Measurements from ENCODE around the gene IKZF3.

The IKZF3 gene

GRCh38 chr17:39782980-39783379 lies 81.1 kb downstream of the IKZF3 start:
- WGBS, 2 experiments, result 83 to 97% methylated on average over 1 of the region's 1 CpG
- Histone ChIP-seq H3K27me3 (ENCODE audit: control insufficient read depth, insufficient read depth, low read length, poor library complexity, severe bottlenecking) (no peaks in the 10 kb centered on the region), H3K4me3 (ENCODE audit: insufficient read depth, low read depth, low read length) (no peak overlapping the region), H3K27ac (ENCODE audit: insufficient read depth, low read depth, low read length, poor library complexity, severe bottlenecking) (no peak overlapping the region), H3K4me1 (ENCODE audit: control insufficient read depth, insufficient read depth, low read length) (no peaks in the 10 kb centered on the region), H3K36me3 (ENCODE audit: control insufficient read depth, insufficient read depth, low read length) (no peaks in the 10 kb centered on the region), H3K9me3 (ENCODE audit: control insufficient read depth, low read length) (no peaks in the 10 kb centered on the region)

GRCh38 chr17:39782481-39782880 lies 81.6 kb downstream of the IKZF3 start:
- Histone ChIP-seq H3K36me3 (ENCODE audit: control insufficient read depth, insufficient read depth, low read length) (no peaks in the 10 kb centered on the region), H3K4me3 (ENCODE audit: insufficient read depth, low read depth, low read length) (no peak overlapping the region), H3K4me1 (ENCODE audit: control insufficient read depth, insufficient read depth, low read length) (no peaks in the 10 kb centered on the region), H3K27ac (ENCODE audit: insufficient read depth, low read depth, low read length, poor library complexity, severe bottlenecking) (no peak overlapping the region), H3K27me3 (ENCODE audit: control insufficient read depth, insufficient read depth, low read length, poor library complexity, severe bottlenecking) (no peaks in the 10 kb centered on the region), H3K9me3 (ENCODE audit: control insufficient read depth, low read length) (no peaks in the 10 kb centered on the region)
- WGBS, 2 experiments, result 89 to 94% methylated on average over 3 to 4 of the region's 4 CpGs

GRCh38 chr17:39781861-39782213 lies 82.3 kb downstream of the IKZF3 start:
- Histone ChIP-seq H3K9me3 (ENCODE audit: control insufficient read depth, low read length) (no peaks in the 10 kb centered on the region), H3K36me3 (ENCODE audit: control insufficient read depth, insufficient read depth, low read length) (no peaks in the 10 kb centered on the region), H3K4me1 (ENCODE audit: control insufficient read depth, insufficient read depth, low read length) (no peaks in the 10 kb centered on the region), H3K4me3 (ENCODE audit: insufficient read depth, low read depth, low read length) (no peak overlapping the region), H3K27me3 (ENCODE audit: control insufficient read depth, insufficient read depth, low read length, poor library complexity, severe bottlenecking) (no peaks in the 10 kb centered on the region), H3K27ac (ENCODE audit: insufficient read depth, low read depth, low read length, poor library complexity, severe bottlenecking) (no peak overlapping the region)
- whole genome bisulfite sequencing, 2 experiments, result 86 to 89% methylated on average over 2 of the region's 2 CpGs

- 77 to 81% methylated on average over 6 of the region's 6 CpGs for WGBS, 2 experiments
- Histone ChIP-seq H3K27me3 (ENCODE audit: control insufficient read depth, insufficient read depth, low read length, poor library complexity, severe bottlenecking) (no peaks in the 10 kb centered on the region), H3K27ac (ENCODE audit: insufficient read depth, low read depth, low read length, poor library complexity, severe bottlenecking) (no peak overlapping the region)
Measured at GRCh38 chr17:39781031-39781860, 82.9 kb downstream of the IKZF3 start.

GRCh38 chr17:39777534-39778365 lies 86.4 kb downstream of the IKZF3 start:
- no peaks in the 10 kb centered on the region for H3K36me3 ChIP-seq (ENCODE audit: control insufficient read depth, insufficient read depth, low read length)
- H3K4me3 ChIP-seq (ENCODE audit: insufficient read depth, low read depth, low read length), result no peak overlapping the region
- no peak overlapping the region for H3K27ac ChIP-seq (ENCODE audit: insufficient read depth, low read depth, low read length, poor library complexity, severe bottlenecking)
- H3K27me3 ChIP-seq (ENCODE audit: control insufficient read depth, insufficient read depth, low read length, poor library complexity, severe bottlenecking), result no peaks in the 10 kb centered on the region
- no peaks in the 10 kb centered on the region for H3K9me3 ChIP-seq (ENCODE audit: control insufficient read depth, low read length)
- 86 to 87% methylated on average over 11 of the region's 11 CpGs for WGBS, 2 experiments
- no peaks in the 10 kb centered on the region for H3K4me1 ChIP-seq (ENCODE audit: control insufficient read depth, insufficient read depth, low read length)

More at GRCh38 chr17:39781031-39781860, 82.9 kb downstream of the IKZF3 start:
- no peaks in the 10 kb centered on the region for H3K9me3 ChIP-seq (ENCODE audit: control insufficient read depth, low read length)
- no peak overlapping the region for H3K4me3 ChIP-seq (ENCODE audit: insufficient read depth, low read depth, low read length)
- no peaks in the 10 kb centered on the region for H3K36me3 ChIP-seq (ENCODE audit: control insufficient read depth, insufficient read depth, low read length)
- no peaks in the 10 kb centered on the region for H3K4me1 ChIP-seq (ENCODE audit: control insufficient read depth, insufficient read depth, low read length)

GRCh38 chr17:39776252-39776651 lies 87.9 kb downstream of the IKZF3 start:
- H3K9me3 ChIP-seq (ENCODE audit: control insufficient read depth, low read length), result no peaks in the 10 kb centered on the region
- H3K27ac ChIP-seq (ENCODE audit: insufficient read depth, low read depth, low read length, poor library complexity, severe bottlenecking), result no peak overlapping the region
- no peaks in the 10 kb centered on the region for H3K36me3 ChIP-seq (ENCODE audit: control insufficient read depth, insufficient read depth, low read length)
- H3K4me3 ChIP-seq (ENCODE audit: insufficient read depth, low read depth, low read length), result no peak overlapping the region
- no peaks in the 10 kb centered on the region for H3K27me3 ChIP-seq (ENCODE audit: control insufficient read depth, insufficient read depth, low read length, poor library complexity, severe bottlenecking)
- H3K4me1 ChIP-seq (ENCODE audit: control insufficient read depth, insufficient read depth, low read length), result no peaks in the 10 kb centered on the region

GRCh38 chr17:39775031-39775430 lies 89.1 kb downstream of the IKZF3 start:
- no peaks in the 10 kb centered on the region for H3K36me3 ChIP-seq (ENCODE audit: control insufficient read depth, insufficient read depth, low read length)
- H3K4me3 ChIP-seq (ENCODE audit: insufficient read depth, low read depth, low read length), result no peak overlapping the region
- H3K4me1 ChIP-seq (ENCODE audit: control insufficient read depth, insufficient read depth, low read length), result no peaks in the 10 kb centered on the region
- WGBS, 2 experiments, result 85 to 88% methylated on average over 2 of the region's 2 CpGs
- H3K9me3 ChIP-seq (ENCODE audit: control insufficient read depth, low read length), result no peaks in the 10 kb centered on the region
- no peak overlapping the region for H3K27ac ChIP-seq (ENCODE audit: insufficient read depth, low read depth, low read length, poor library complexity, severe bottlenecking)
- no peaks in the 10 kb centered on the region for H3K27me3 ChIP-seq (ENCODE audit: control insufficient read depth, insufficient read depth, low read length, poor library complexity, severe bottlenecking)

- Histone ChIP-seq H3K4me3 (ENCODE audit: insufficient read depth, low read depth, low read length) (no peak overlapping the region), H3K36me3 (ENCODE audit: control insufficient read depth, insufficient read depth, low read length) (no peaks in the 10 kb centered on the region), H3K9me3 (ENCODE audit: control insufficient read depth, low read length) (no peaks in the 10 kb centered on the region), H3K27me3 (ENCODE audit: control insufficient read depth, insufficient read depth, low read length, poor library complexity, severe bottlenecking) (no peaks in the 10 kb centered on the region), H3K27ac (ENCODE audit: insufficient read depth, low read depth, low read length, poor library complexity, severe bottlenecking) (no peak overlapping the region), H3K4me1 (ENCODE audit: control insufficient read depth, insufficient read depth, low read length) (no peaks in the 10 kb centered on the region)
- WGBS, 2 experiments, result 87 to 90% methylated on average over 4 of the region's 4 CpGs
Measured at GRCh38 chr17:39774047-39774446, 90.1 kb downstream of the IKZF3 start.

GRCh38 chr17:39772987-39773934 lies 90.9 kb downstream of the IKZF3 start:
- H3K27me3 ChIP-seq (ENCODE audit: control insufficient read depth, insufficient read depth, low read length, poor library complexity, severe bottlenecking), result no peaks in the 10 kb centered on the region
- no peaks in the 10 kb centered on the region for H3K4me1 ChIP-seq (ENCODE audit: control insufficient read depth, insufficient read depth, low read length)
- no peak overlapping the region for H3K27ac ChIP-seq (ENCODE audit: insufficient read depth, low read depth, low read length, poor library complexity, severe bottlenecking)
- 88 to 91% methylated on average over 6 of the region's 7 CpGs for WGBS, 2 experiments
- H3K36me3 ChIP-seq (ENCODE audit: control insufficient read depth, insufficient read depth, low read length), result no peaks in the 10 kb centered on the region
- H3K9me3 ChIP-seq (ENCODE audit: control insufficient read depth, low read length), result no peaks in the 10 kb centered on the region
- no peak overlapping the region for H3K4me3 ChIP-seq (ENCODE audit: insufficient read depth, low read depth, low read length)

GRCh38 chr17:39772415-39772814 lies 91.7 kb downstream of the IKZF3 start:
- Histone ChIP-seq H3K36me3 (ENCODE audit: control insufficient read depth, insufficient read depth, low read length) (no peaks in the 10 kb centered on the region), H3K9me3 (ENCODE audit: control insufficient read depth, low read length) (no peaks in the 10 kb centered on the region), H3K27ac (ENCODE audit: insufficient read depth, low read depth, low read length, poor library complexity, severe bottlenecking) (no peak overlapping the region), H3K4me1 (ENCODE audit: control insufficient read depth, insufficient read depth, low read length) (no peaks in the 10 kb centered on the region), H3K4me3 (ENCODE audit: insufficient read depth, low read depth, low read length) (no peak overlapping the region), H3K27me3 (ENCODE audit: control insufficient read depth, insufficient read depth, low read length, poor library complexity, severe bottlenecking) (no peaks in the 10 kb centered on the region)
